GM18520 (cell line): Measurements from ENCODE around the gene P2RX3.
"Not testable (repeated sequence)": the region's sequence is repeated elsewhere in the genome, so short reads cannot be mapped to it uniquely, and the experiment has no call there.

Experiments used
- ATAC-seq: cut with Tn5 transposase; IDR thresholded peaks from one replicate; pipeline ENCODE4 v1.9.1; 2021; ENCODE audit not compliant: unreplicated experiment

The P2RX3 gene

DNA sequence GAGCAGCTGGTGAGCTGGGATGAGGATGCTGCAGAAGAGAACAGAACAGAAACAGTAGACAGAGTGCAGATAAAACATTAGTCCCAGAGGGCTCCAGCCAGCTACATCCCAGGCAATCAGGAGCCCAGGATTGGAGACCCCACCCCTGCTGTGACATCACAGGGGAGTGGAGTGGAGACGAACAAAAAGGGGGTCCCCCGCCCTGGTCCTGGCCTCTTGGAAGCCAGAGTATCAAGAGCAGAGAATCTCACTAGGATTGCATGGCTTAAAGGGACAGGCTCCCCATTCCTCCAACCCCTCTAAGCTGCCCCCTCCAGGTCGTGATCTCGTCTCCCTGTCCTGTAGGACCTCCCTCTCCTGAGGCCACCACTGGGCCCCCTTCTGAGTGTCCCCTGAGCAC, at the start of gene P2RX3:
P2RX3 (plus strand) TSS at position 211 of the 400 bp plus-strand sequence. CDS start 199 bp downstream, outside the sequence.
- ATAC-seq, result no peak

DNA sequence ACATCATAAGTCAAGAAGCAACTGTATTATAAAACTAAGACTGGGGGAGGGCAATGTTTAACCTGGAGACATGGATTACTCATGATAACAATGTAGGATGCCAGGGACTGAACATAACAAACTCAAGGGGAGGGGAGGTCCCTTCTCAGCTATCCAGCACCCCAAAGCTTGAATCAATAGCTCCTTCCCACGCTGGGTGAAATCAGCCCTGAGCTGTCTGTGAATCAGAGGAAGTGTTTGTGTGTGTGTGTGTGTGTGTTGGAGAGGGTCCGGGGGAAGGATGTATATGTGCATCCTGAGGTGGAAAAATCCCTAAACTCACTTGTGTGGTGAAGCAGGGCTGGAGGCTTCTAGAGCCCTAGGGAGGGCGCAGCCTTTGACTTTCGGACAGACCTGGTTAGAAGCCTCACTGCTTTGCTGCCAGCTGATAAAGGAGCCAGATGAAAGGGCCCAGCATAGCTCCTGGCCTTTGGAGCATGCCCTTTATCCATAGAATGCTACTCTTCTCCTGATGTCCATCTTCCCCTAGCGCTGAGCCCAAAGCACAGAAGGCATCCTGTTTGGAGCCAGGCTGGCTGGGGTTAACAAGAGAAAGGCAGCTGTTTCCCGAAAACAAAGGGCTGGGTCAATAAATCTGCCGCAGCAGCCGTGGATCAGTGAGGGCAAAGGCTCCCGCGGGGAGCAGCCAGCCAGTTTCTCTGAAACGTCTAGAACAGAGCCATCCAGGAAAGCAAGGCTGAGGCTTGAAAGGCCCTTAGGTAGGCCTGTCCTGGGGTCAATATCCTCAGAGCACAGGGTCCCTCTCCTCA, 49.2 kb upstream of the P2RX3 start:
- no peak for ATAC-seq

DNA sequence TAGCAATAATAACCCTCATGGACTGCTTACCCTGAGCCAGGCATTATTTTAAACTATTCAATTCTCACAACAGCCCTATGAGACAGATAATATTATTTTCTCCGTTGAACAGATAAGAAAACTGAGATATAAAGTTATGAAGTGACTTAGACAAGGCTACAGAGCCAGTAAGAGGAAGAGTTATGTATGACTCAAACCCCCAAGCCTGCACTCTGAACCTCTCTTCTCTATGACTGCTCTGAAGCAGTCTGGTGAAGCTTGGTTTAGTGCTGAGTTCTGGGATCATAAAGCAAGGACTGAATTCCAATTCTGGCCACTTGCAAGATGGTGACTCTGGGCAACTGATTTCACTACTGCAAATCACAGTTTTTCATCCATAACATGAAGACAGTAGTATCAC, 47.9 kb upstream of the P2RX3 start:
- ATAC-seq, result no peak

DNA sequence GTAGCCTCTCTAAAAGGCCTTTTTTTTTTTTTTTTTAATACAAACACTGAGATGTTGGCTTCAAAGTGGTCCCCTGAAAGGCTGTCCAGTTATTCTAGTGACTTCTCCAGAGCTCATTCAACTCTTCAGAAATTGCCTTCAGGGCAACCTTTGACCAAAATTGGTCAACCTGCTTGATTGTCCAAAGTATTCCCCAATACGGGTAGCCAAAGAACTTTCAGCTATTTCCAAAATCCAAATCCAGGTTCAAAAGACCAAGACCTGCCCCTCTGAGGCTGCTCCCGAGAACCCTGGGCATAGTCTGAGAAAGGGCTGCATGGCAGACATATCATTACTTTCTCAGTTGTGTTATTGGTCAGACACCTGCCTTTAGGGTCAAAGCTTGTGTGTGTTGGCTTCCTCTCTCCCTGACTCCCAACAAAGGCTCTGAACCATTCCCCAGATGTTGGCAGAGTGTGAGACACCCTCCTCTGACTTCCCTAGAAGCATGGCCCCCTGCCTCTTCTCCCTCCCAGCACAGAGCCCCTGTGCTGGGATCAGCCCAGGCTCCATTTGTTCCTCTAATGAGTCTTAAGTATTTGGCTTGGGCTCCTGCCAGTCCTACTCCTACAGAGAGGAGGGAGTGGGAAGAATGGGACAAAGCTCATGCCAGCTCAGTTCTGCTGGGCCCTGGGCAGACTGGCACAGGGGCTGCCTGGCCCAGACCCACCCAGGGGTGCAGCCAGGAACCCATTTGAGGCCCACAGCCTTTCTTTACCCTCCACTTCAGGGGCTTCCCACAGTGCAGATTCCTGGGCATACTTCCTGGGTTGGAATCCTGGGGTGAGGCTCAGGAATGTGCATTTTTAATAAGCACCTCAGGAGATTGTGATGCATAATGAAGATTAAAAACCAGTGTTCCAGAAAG, 43.7 kb upstream of the P2RX3 start:
- ATAC-seq, result no peak

DNA sequence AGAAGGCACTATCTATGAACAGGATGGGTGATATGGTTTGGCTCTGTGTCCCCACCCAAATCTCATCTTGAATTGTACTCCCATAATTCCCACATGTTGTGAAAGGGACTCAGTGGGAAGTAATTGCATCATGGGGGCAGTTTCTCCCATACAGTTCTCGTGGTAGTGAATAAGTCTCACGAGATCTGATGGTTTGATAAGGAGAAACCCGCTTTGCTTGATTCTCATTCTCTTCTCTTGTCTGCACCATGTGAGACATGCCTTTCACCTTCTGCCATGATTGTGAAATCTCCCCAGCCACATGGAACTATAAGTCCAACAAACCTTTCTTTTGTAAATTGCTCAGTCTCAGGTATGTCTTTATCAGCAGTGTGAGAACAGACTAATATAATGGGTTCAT, 41.9 kb upstream of the P2RX3 start:
- ATAC-seq, result not testable (repeated sequence)

DNA sequence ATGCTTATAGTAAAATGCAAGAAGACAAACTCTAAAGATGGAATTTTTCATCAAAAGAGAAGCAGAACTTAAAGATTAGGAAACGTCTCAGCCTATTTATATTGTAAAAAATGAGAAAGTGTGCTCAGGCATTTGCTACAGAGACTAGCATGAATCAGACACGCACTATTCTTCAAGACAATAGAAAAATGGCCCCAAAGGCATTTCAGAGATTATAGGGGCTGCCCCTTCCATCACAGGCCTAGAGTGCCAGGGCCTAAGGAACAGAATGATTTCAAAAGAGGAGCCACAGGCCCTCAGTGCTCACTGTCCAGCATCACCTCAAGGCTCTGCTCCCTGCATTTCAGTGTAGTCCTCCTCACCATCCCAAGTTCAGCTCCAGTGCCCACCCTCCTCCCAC, 40.9 kb upstream of the P2RX3 start:
- no peak for ATAC-seq

DNA sequence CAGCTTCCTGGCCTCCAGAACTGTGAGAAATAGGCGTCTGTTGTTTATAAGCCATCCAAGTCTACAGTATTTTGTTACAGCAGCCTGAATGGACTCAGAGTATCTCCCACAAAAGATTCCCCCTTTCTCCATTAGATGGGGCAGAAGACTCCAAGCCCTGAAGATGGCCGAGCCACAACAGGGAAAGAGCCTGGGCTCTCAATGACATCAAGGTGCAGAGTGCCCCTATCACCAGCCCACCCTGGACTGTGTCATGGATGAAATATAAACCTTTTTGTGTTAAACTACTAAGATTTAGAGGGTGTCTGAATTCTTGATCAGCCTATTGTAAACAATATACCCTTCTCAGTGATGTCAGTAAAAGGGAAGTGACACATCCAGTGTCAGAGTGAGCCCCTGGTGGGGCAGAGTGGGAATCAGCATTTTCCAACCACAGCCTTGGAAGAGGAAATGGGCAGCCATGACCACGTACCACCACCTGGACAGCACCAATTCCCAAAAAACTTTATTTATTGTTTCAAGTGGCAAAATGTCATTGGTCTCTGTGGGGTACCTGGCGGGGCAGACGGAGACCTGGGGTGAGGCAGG, 38.9 kb upstream of the P2RX3 start:
- no peak for ATAC-seq

DNA sequence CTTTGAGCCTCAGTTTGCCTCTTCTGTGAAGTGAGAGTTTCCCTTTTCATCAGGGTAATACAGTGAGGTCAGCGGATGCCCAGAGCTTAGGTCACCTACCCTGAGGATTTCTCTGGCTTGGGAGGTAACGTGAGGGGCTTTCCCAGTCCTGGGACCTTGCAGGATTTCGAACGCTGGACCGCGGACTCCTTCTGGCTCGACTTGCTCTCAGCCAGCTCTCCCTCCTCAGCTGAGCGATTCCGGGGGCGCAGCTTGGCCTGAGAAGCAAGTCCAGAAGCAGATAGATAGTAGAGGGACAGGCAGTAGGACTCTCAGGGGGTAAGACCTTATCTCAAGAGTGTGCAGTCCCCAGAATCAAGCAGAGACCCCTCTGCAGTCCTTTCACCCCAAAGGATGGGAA, 37.4 kb upstream of the P2RX3 start:
- ATAC-seq, result no peak

DNA sequence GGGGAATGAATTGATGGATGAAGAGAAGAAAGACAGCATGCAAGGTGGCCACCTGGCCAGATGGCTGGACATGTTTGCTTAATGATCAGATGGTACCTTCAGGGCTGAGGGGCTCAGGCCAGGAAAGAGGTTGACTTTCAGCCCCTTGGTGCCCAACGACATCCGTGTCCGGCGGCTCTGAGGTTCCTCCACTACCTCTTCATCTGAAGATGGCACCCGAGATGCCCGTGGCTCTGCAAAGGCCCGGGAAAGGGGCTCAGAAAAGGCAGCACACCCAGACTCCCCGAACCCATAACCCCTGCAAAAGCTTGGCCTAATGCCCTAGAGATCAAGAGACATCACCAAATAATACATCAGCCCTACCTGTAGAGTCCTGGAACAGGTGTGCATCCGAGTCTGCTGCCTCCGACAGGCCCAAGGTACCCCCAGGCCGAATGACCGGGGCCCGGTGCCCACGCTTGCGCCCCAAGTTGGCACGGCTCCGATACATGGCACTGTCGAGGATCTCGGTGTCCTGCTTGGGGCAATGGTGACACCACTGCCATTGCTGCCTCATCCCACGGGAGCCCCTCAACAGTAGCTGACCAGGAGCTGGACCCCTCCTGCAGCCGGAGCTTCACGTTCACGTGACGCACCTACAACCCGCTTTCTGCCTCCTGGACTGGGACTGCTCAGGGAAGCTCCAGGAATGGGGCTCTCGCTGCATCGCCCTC, 36.3 kb upstream of the P2RX3 start:
- no peak for ATAC-seq

DNA sequence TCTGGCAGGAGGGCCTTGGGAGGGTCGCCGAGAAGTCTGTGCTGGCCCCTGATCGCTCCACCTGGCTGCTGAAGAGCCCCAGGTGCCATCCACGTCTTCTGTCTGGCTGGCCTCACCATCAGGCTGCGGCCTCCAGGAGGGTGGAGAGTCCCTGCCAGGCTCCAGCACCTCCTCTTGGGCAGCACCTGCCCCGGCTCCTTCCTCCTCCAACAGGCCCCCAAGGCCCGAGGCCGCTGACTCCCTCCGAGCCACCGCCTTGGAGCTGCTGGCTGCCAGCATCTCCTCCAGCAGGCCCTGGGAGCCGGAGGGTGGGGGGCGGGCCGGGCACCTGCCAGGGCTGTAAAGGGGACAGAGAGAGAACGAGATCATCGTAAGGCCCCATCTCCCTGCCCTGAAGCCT, 35.7 kb upstream of the P2RX3 start:
- no peak for ATAC-seq

DNA sequence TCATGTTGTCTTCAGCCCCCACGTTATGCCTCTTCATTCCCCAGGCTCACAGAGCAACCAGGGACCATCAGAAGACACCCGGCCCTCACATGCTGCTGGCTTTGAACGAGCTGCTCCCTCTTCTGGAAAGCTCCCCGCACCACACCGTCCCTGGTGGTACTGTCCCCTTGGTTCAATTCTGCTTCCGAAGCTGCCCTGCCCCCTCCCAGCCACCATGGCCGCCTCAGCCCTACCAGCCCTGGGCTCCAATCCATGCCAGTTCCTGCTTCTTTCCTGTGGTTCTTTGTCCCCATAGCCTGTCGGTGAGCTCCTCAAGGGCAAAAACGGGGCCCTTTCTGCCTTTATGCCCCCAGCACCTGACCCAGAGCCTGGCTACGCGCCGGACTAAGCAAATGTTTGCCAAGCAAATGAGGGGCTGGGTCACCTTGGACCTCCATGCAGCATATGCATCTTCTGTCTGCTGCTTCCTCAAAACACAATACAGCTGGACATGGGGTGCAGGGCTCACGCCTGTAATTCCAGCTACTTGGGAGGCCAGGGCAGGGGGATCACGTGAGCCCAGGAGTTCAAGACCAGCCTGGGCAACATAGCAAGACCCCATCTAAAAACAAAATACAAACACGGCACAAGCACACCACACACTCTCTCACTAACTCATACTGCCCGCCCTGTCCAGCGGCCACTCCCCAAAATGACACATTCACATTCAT, 34.7 kb upstream of the P2RX3 start:
- ATAC-seq, result no peak

DNA sequence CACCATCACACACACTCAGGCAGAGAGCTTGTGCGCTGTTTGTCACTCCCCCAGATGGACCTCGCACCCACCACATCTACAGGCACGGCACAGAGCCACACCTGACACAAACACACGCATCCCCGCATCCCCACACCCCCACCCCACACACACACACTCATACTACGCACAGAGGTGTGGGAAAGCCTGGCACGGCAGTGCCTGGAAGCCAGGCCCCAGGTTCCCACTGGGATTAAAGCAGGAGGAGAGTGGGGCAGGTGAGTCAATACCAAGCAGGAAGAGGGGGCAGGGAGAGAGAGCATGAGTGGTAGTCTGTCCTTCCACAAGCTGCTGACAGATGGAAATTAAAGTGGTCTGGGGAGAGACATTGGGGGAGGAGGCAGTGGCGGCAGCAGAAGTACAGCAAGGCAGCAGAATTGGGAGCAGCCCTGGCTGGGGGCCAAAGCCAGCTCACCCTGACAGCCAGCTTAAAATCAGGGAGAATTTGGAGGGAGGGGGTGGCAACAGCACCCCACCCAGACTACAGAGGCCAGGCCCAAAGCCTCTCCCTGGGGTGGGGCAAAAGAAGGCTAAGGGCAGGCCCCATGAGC, 34.1 kb upstream of the P2RX3 start:
- no peak for ATAC-seq

DNA sequence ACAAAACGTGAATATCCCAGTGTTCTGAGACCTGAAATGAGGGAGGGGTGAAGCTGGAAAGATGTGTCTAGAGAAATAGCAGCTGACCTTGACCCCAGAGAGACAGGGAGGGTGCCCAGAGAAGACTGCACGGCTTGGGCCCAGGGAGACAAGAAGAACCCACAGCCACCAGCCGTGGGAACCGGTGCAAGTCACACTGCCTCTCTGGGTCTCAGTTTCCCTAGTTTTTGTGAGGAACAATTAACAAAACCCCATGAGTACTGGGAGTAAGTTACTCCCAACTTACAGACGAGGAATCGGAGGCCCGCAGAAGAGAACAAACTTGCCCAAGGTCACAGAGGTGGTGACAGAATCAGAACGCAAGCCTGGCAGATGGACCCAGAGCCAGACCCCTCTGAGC, 32.6 kb upstream of the P2RX3 start:
- ATAC-seq, result no peak

DNA sequence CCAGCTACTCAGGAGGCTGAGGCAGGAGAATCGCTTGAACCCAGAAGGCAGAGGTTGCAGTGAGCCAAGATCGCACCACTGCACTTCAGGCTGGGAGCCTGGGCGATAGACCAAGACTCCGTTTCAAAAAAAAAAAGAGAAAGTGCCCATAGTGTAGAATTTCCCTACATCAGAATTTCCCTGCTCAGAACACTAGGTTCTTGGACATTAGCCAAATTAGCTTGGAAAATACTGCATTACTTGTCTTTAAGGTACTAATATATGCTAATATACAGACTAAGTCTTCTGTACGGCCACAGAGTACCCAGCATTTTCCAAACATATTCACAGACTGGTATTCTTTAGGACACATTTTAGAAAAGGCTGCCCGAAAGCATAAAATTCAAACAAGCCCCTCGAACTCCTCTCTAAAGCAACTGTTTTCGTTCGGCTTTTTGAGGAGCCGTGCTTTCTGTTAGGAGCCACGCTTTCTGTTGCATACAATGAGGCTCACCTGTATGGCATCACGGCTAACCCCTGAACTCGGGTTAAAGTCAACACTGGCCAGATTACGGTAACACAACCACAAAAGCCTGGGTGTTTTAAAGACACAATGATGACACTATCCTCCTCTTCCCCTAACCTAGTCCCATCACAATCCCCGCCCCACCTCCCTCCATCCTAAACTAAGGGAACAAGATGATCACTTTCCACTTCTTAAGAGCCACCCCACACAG, 31.8 kb upstream of the P2RX3 start:
- no peak for ATAC-seq

DNA sequence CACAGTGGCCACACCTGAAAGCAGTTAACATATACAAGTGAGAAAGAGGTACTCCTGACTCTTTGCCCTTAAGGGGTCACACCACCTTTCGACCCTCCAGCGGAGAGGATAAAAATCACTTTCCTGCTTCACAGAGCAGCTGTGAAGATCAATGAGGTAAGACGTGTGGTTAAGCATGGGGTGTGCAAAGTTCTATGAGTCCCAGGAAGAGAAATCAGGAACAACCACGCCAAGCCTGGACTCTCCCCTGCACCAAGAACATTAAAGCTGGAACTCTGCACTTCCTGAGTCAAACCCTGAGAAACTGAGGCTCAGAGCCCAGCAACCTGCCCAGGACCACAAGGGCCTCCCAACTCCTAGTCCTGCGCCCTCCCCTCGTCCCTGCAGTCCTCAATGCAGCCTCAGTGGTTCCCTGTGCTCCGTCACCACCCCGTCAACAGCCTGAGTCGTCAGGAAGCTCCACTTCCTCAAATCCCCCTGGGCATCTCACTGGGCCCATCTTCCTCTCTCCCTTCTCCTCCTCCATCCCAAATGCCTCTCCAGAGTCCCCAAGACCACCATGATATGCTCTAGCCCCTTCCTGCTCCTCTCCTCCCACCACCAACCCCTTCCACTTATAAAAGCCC, 31.1 kb upstream of the P2RX3 start:
- no peak for ATAC-seq

DNA sequence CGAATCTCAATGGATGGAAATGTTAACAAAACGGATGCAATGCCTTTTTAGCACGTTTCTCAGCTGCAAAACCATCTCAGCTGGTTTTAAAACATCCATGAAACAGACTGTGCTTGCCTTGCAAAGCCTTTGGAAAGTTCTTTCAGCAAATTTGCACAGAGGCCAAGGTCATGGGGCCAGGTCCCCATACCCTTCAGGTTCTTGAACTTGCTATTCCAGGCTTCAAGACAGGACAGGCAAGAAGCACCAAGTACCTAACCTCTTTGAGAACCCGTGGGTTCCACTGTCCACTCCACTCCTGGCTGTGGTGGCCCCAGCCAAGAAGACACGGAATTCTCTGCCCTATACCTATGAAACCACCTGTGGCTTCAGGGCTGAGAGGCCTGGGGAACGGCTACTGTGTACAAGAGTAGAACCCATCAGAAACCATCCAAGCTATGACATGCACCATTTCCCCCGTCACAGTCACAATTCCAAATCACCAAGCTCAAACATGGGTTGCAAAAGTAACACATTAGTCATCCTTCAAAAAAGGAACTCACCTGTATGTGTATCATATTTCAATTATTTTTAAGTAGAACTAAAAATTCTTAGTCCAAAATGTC, 30.4 kb upstream of the P2RX3 start:
- ATAC-seq, result no peak

DNA sequence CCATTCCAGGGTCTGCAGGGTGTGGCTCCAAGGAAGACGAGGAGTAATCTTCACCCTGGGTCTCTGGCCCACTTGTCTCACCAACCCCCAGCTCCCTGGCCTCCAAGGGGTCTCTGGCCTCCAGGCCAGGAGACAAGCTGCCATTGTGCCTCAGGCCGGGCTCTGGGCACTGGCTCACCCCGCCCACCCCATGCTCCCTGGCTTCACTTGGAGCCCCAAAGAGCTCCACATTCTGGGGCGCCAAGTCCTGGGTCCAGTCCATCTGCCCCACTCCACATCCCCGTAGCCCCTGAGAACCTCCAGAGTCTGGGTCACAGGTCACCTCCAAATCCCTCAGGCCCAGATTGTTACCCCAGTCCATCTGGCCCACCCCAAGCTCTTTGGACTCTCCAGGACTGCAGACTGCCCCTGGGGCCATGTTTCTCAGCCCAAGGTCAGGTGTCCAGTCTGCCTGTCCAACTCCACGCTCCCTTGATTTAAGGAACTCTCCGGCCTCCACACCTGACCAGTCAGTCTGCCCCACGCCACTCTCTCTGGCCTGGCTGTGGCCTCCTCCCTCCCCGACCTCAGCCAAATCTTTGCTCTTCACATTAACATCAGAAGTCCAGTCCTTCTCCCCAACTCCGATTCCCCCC, 29.6 kb upstream of the P2RX3 start:
- no peak for ATAC-seq
